GM23338 (cell line): ENCODE results near the gene LAMTOR5. TPM values are rescaled to one million over a fixed set of nuclear protein-coding genes. Genes with fewer than 3 reads are reported as not detected.
A peak's percentile ranks its signal among the peaks of the same experiment; 100 is the strongest.

Source experiments
- ATAC-seq: fragments of 200-7000 bp; cut with Tn5 transposase; 3 replicates; pipeline ENCODE4 v1.9.1; 2020
- DNase-seq: peaks from one replicate; pipeline ENCODE4 v3.0.0-alpha.2; 2015; ENCODE audit warnings: low spot score
- H2AFZ ChIP-seq: fragments of 200-600 bp; sonication (generic); 2 replicates; pipeline ENCODE4 v1.8.0; 2016; ENCODE audit warnings: antibody characterized with exemption, mild to moderate bottlenecking, moderate library complexity
- H3F3A ChIP-seq: fragments of 200-600 bp; sonication (generic); replicated peaks from 2 replicates; pipeline ENCODE4 v1.8.0; 2017; ENCODE audit warnings: antibody characterized with exemption, mixed run types, low read depth
- H3K27ac ChIP-seq: fragments of 200-600 bp; sonication (generic); 2 replicates; pipeline ENCODE4 v1.6.1; 2016; ENCODE audit warnings: low read depth
- H3K27me3 ChIP-seq: fragments of 200-600 bp; sonication (generic); 2 replicates; pipeline ENCODE4 v1.8.0; 2016; ENCODE audit warnings: mild to moderate bottlenecking, mixed run types, moderate library complexity; ENCODE audit not compliant: insufficient read depth
- H3K36me3 ChIP-seq: fragments of 200-600 bp; sonication (generic); 2 replicates; pipeline ENCODE4 v1.8.0; 2016; ENCODE audit warnings: mild to moderate bottlenecking; ENCODE audit not compliant: insufficient read depth
- H3K4me1 ChIP-seq: fragments of 200-600 bp; sonication (generic); 2 replicates; pipeline ENCODE4 v1.8.0; 2016; ENCODE audit warnings: mild to moderate bottlenecking, moderate library complexity; ENCODE audit not compliant: insufficient read depth
- H3K4me2 ChIP-seq: fragments of 200-600 bp; sonication (generic); 2 replicates; pipeline ENCODE4 v1.7.1; 2017; ENCODE audit warnings: mixed run types
- H3K4me3 ChIP-seq: fragments of 200-600 bp; sonication (generic); 2 replicates; pipeline ENCODE4 v1.6.1; 2016; ENCODE audit warnings: mixed run types
- H3K79me2 ChIP-seq: fragments of 200-600 bp; sonication (generic); replicated peaks from 2 replicates; pipeline ENCODE4 v1.8.0; 2017; ENCODE audit warnings: mild to moderate bottlenecking; ENCODE audit not compliant: insufficient read depth
- H3K9me2 ChIP-seq: fragments of 200-600 bp; sonication (generic); 2 replicates; pipeline ENCODE4 v1.8.0; 2017; ENCODE audit not compliant: insufficient read depth
- H4K20me1 ChIP-seq: fragments of 200-600 bp; sonication (generic); replicated peaks from 2 replicates; pipeline ENCODE4 v1.8.0; 2017; ENCODE audit warnings: mild to moderate bottlenecking; ENCODE audit not compliant: insufficient read depth
- H3K27ac Mint-ChIP-seq: 2 replicates; pipeline ENCODE4 v1.8.0; 2020; ENCODE audit warnings: inconsistent platforms, mild to moderate bottlenecking, moderate library complexity, mixed read lengths
- H3K27me3 Mint-ChIP-seq: 3 replicates; pipeline ENCODE4 v1.8.0; 2022; ENCODE audit warnings: low read depth, mild to moderate bottlenecking, moderate library complexity, mixed read lengths, inconsistent platforms; ENCODE audit not compliant: insufficient read depth, poor library complexity
- H3K36me3 Mint-ChIP-seq: 3 replicates; pipeline ENCODE4 v1.8.0; 2021; ENCODE audit warnings: low read depth, mild to moderate bottlenecking, inconsistent platforms, moderate library complexity, mixed read lengths
- H3K4me1 Mint-ChIP-seq: 3 replicates; pipeline ENCODE4 v1.8.0; 2020; ENCODE audit warnings: mild to moderate bottlenecking, inconsistent platforms, mixed read lengths
- H3K4me3 Mint-ChIP-seq: 3 replicates; pipeline ENCODE4 v1.8.0; 2021; ENCODE audit warnings: moderate library complexity, mild to moderate bottlenecking, inconsistent platforms, mixed read lengths
- H3K9me3 Mint-ChIP-seq: 3 replicates; pipeline ENCODE4 v1.8.0; 2020; ENCODE audit warnings: moderate library complexity, mild to moderate bottlenecking, inconsistent platforms, mixed read lengths
- CREB1 ChIP-seq: fragments of 250-450 bp; sonication (Bioruptor Pico); IDR thresholded peaks from 2 replicates; pipeline ENCODE4 v1.5.0; 2020; ENCODE audit warnings: low read depth, mild to moderate bottlenecking, moderate library complexity
- EZH2 ChIP-seq: fragments of 200-600 bp; sonication (generic); IDR thresholded peaks from one replicate; pipeline ENCODE4 v1.8.0; 2017; ENCODE audit warnings: antibody characterized with exemption, mild to moderate bottlenecking, low read depth; ENCODE audit not compliant: unreplicated experiment
- EZH2phosphoT487 ChIP-seq: fragments of 200-600 bp; sonication (generic); IDR thresholded peaks from one replicate; pipeline ENCODE4 v1.8.1; 2018; ENCODE audit warnings: antibody characterized with exemption; ENCODE audit not compliant: unreplicated experiment
- JUNB ChIP-seq: IDR thresholded peaks from one replicate; pipeline ENCODE4 v1.6.1; 2016; ENCODE audit warnings: antibody characterized with exemption; ENCODE audit not compliant: unreplicated experiment
- NANOG ChIP-seq: IDR thresholded peaks from 2 replicates; pipeline ENCODE4 v1.6.1; 2016; ENCODE audit warnings: antibody characterized with exemption, borderline replicate concordance
- ZNF114 ChIP-seq: fragments of 250-450 bp; sonication (Bioruptor Pico); IDR thresholded peaks from 2 replicates; pipeline ENCODE4 v1.5.0; 2020; ENCODE audit warnings: mild to moderate bottlenecking, moderate library complexity
- ZNF331 ChIP-seq: fragments of 250-450 bp; sonication (Bioruptor Pico); IDR thresholded peaks from 2 replicates; pipeline ENCODE4 v1.5.0; 2020; ENCODE audit warnings: low read depth, mild to moderate bottlenecking, moderate library complexity
- polyA plus RNA-seq: library from polyadenylated mRNA; unstranded; fragments of >200 nt; fragmentation: Nextera tagmentation; extraction: Ambion mirVana; gene quantifications from 2 replicates; pipeline ENCODE4 v1.2.1, GENCODE V29; 2016
- total RNA-seq: library from RNA; depleted of rRNA; stranded (reverse); fragments of >200 nt; shearing (Covaris generic); gene quantifications from 2 replicates; pipeline ENCODE4 v1.2.3, GENCODE V29; 2014
- TF ChIP-seq, protein P1 (sequence below): IDR thresholded peaks from one replicate; pipeline ENCODE4 v1.6.1; 2018; ENCODE audit warnings: antibody characterized with exemption; ENCODE audit not compliant: unreplicated experiment
- TF ChIP-seq, protein P2 (sequence below), 2 experiments: fragments of 200-600 bp in 1 of 2; sonication (generic) in 1 of 2; conservative IDR thresholded peaks; 2 replicates each; pipeline versions ENCODE4 v1.5.1 to v1.6.1; 2016 to 2017; ENCODE audit warnings: antibody characterized with exemption in 2 of 2, low read depth in 2 of 2, mild to moderate bottlenecking in 2 of 2, moderate library complexity in 1 of 2

LAMTOR5 gene
- total and polyA plus RNA-seq, 2 experiments from 2014 or later, result 41.0 to 246 TPM

DNA sequence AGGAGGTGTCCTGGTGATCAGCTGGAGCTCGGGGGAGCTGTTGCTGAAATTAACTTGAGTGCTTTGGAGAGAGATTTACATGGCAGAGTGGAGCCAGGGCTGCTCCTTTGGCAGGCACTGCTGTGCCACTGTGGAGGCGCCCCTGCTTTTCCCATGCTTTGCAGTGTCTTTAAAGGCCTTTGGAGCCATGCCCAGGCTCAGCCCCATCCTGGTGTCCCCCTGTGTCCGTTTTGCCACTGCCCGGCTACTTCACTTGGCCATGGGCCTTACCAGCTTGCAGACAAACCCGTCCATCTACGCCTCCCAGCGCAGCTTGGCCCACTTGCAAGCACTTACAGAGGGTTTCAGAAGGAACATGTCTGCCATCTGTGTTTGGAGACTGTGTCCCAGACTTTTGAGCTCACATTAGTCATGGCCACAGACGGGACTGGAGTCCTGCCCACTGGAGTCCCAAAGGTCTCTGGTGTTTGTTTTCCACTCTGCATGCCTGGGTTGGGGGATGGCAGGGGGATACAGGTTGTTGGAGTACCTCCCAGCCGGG lies 18.2 kb upstream of the LAMTOR5 start:
- Histone ChIP-seq H3K79me2 (no peaks in the 10 kb centered on the region), H3K4me1 (no peaks in the 10 kb centered on the region), H3K36me3 (no peaks in the 10 kb centered on the region), H3F3A (no peaks in the 10 kb centered on the region), H2AFZ (peak overlapping the region; percentile 84), H3K27ac (no peak overlapping the region), H3K4me2 (no peak overlapping the region), H3K27me3 (no peaks in the 10 kb centered on the region), H3K4me3 (no peak overlapping the region), H4K20me1 (no peaks in the 10 kb centered on the region), H3K9me2 (no peaks in the 10 kb centered on the region)
- no peak for TF ChIP-seq JUNB
- no peak for TF ChIP-seq CREB1 (CRISPR knock-in tag)
- TF ChIP-seq, protein P1, sequence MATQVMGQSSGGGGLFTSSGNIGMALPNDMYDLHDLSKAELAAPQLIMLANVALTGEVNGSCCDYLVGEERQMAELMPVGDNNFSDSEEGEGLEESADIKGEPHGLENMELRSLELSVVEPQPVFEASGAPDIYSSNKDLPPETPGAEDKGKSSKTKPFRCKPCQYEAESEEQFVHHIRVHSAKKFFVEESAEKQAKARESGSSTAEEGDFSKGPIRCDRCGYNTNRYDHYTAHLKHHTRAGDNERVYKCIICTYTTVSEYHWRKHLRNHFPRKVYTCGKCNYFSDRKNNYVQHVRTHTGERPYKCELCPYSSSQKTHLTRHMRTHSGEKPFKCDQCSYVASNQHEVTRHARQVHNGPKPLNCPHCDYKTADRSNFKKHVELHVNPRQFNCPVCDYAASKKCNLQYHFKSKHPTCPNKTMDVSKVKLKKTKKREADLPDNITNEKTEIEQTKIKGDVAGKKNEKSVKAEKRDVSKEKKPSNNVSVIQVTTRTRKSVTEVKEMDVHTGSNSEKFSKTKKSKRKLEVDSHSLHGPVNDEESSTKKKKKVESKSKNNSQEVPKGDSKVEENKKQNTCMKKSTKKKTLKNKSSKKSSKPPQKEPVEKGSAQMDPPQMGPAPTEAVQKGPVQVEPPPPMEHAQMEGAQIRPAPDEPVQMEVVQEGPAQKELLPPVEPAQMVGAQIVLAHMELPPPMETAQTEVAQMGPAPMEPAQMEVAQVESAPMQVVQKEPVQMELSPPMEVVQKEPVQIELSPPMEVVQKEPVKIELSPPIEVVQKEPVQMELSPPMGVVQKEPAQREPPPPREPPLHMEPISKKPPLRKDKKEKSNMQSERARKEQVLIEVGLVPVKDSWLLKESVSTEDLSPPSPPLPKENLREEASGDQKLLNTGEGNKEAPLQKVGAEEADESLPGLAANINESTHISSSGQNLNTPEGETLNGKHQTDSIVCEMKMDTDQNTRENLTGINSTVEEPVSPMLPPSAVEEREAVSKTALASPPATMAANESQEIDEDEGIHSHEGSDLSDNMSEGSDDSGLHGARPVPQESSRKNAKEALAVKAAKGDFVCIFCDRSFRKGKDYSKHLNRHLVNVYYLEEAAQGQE, result no peak
- no peak for TF ChIP-seq NANOG
- no peak for TF ChIP-seq EZH2phosphoT487
- no peak for TF ChIP-seq EZH2
- TF ChIP-seq ZNF331 (CRISPR knock-in tag), result no peak
- TF ChIP-seq ZNF114 (CRISPR knock-in tag), result no peak
- TF ChIP-seq, protein P2, sequence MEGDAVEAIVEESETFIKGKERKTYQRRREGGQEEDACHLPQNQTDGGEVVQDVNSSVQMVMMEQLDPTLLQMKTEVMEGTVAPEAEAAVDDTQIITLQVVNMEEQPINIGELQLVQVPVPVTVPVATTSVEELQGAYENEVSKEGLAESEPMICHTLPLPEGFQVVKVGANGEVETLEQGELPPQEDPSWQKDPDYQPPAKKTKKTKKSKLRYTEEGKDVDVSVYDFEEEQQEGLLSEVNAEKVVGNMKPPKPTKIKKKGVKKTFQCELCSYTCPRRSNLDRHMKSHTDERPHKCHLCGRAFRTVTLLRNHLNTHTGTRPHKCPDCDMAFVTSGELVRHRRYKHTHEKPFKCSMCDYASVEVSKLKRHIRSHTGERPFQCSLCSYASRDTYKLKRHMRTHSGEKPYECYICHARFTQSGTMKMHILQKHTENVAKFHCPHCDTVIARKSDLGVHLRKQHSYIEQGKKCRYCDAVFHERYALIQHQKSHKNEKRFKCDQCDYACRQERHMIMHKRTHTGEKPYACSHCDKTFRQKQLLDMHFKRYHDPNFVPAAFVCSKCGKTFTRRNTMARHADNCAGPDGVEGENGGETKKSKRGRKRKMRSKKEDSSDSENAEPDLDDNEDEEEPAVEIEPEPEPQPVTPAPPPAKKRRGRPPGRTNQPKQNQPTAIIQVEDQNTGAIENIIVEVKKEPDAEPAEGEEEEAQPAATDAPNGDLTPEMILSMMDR (conservative IDR thresholded peaks at IDR 0.05; ENCODE audit: low read depth in 2 of 2), result no peak
- Mint-ChIP-seq H3K4me3 (no peak overlapping the region), H3K9me3 (peaks cover 12% of the 10 kb centered on the region; the same call in 1 of the 3 replicates), H3K4me1 (peaks cover 13% of the 10 kb centered on the region), H3K27ac (no peak overlapping the region), H3K27me3 (peaks cover 6% of the 10 kb centered on the region), H3K36me3 (peaks cover 6% of the 10 kb centered on the region; the same call in 2 of the 3 replicates)
- ATAC-seq (peak; percentile 48), DNase-seq (no peak)
